ENCODE measurements around the gene RPRD1B.

DNA sequence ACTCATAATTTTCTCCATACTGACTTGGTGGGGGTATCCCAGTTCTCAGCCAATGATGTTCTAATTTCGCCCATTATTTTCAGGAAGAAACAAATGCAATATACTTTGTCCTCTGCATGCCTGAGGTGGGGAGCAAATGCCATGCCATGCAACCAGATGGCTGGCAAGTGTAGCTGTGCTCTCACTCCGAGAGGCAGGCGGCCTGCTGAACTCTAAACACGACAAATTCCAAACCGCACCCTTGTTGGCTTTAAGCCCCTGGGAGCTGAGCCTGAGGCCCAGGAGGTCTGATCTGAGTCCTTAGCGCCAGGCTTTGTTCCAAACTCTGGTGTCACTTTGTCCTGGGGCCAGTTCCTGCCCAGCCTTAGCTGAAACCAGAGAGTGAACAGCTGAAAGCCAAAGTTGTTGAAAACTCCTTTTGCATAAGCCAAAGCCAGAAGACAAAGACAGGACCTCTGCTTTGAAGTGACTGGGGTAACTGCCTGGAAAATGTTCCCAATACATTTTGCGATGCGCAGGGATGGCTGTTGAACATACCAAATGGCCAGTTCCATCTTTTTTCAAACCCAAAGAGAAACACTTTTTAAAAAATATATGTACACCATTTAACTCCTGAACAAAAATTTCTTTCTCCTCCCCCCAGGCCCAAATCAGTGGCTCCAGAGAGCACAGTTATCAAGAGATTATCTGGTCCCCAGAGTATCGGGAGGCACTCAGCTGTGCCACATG lies 46.5 kb upstream of the RPRD1B start:
- TF ChIP-seq TAF1 (IDR thresholded peaks at IDR 0.05; ENCODE audit: borderline replicate concordance, low read depth, low read length) (no peak), POLR2A (IDR thresholded peaks at IDR 0.05; ENCODE audit: low read depth, low read length) (no peak)
